Hematopoietic multipotent progenitor cell treated with erythropoietin and hydrocortisone succinate and interleukin-3 and kit ligand, for 6 days (in vitro differentiated cells): ENCODE data around the gene VPS33B.
"Not testable (repeated sequence)": the region's sequence is repeated elsewhere in the genome, so short reads cannot be mapped to it uniquely, and the experiment has no call there.

Experiments used
- DNase-seq: peaks from one replicate; pipeline ENCODE4 v3.0.0-alpha.2; 2015

VPS33B gene

GRCh38 chr15:91022075-91022831 is at the start of gene VPS33B:
TSS of gene VPS33B (minus strand) at chr15:91022594. CDS start at chr15:91022249, 345 bp downstream.
- DNase-seq: peak; percentile 96

- no peak for DNase-seq
Observed at GRCh38 chr15:91072161-91072560, 49.8 kb upstream of the VPS33B start.

GRCh38 chr15:91070872-91071271 is 48.5 kb upstream of the VPS33B start:
- no peak for DNase-seq

- DNase-seq: no peak
Observed at GRCh38 chr15:91068966-91069365, 46.6 kb upstream of the VPS33B start.

- no peak for DNase-seq
Observed at GRCh38 chr15:91068436-91068835, 46.0 kb upstream of the VPS33B start.

- no peak for DNase-seq
Observed at GRCh38 chr15:91067036-91067435, 44.6 kb upstream of the VPS33B start.

GRCh38 chr15:91065505-91065904 is 43.1 kb upstream of the VPS33B start:
- DNase-seq: no peak

GRCh38 chr15:91061997-91062396 is 39.6 kb upstream of the VPS33B start:
- DNase-seq: no peak

GRCh38 chr15:91061230-91061629 is 38.8 kb upstream of the VPS33B start:
- DNase-seq: no peak

- DNase-seq: peak; percentile 84
Observed at GRCh38 chr15:91055548-91056331, 33.3 kb upstream of the VPS33B start.

- DNase-seq: no peak
Observed at GRCh38 chr15:91054816-91055215, 32.4 kb upstream of the VPS33B start.

- no peak for DNase-seq
Observed at GRCh38 chr15:91051248-91051647, 28.9 kb upstream of the VPS33B start.

GRCh38 chr15:91050128-91050455 is 27.7 kb upstream of the VPS33B start:
- DNase-seq: no peak

GRCh38 chr15:91049378-91050127 is 27.2 kb upstream of the VPS33B start:
- DNase-seq: peak; percentile 90

- peak; percentile 59 for DNase-seq
Observed at GRCh38 chr15:91047545-91048199, 25.3 kb upstream of the VPS33B start.

GRCh38 chr15:91046056-91046455 is 23.7 kb upstream of the VPS33B start:
- not testable (repeated sequence) for DNase-seq

GRCh38 chr15:91045065-91045464 is 22.7 kb upstream of the VPS33B start:
- no peak for DNase-seq

- no peak for DNase-seq
Observed at GRCh38 chr15:91043202-91043874, 20.9 kb upstream of the VPS33B start.

- DNase-seq: no peak
Observed at GRCh38 chr15:91040856-91041255, 18.5 kb upstream of the VPS33B start.

GRCh38 chr15:91039996-91040395 is 17.6 kb upstream of the VPS33B start:
- DNase-seq: no peak

GRCh38 chr15:91032919-91033803 is 10.8 kb upstream of the VPS33B start:
- DNase-seq: peak; percentile 81
